Endodermal cell (in vitro differentiated cells): ENCODE data around the gene GABPB2. TPM values are rescaled to one million over a fixed set of nuclear protein-coding genes. Genes with fewer than 3 reads are reported as not detected.
A peak's percentile ranks its signal among the peaks of the same experiment; 100 is the strongest.

Experiments
- DNase-seq: peaks from one replicate; pipeline ENCODE4 v3.0.0-alpha.2; 2017
- H3K27ac ChIP-seq: 2 replicates; pipeline ENCODE4 v1.5.1; 2013; ENCODE audit warnings: mild to moderate bottlenecking, low read depth, low read length, moderate library complexity
- H3K27me3 ChIP-seq: 2 replicates; pipeline ENCODE4 v1.6.1; 2013; ENCODE audit warnings: mild to moderate bottlenecking, low read length, moderate library complexity; ENCODE audit not compliant: insufficient read depth, control insufficient read depth, poor library complexity, severe bottlenecking
- H3K36me3 ChIP-seq: 2 replicates; pipeline ENCODE4 v1.7.0; 2013; ENCODE audit warnings: mild to moderate bottlenecking, low read length, moderate library complexity; ENCODE audit not compliant: control insufficient read depth, insufficient read depth
- H3K4me1 ChIP-seq: one replicate; pipeline ENCODE4 v1.7.0; 2013; ENCODE audit warnings: low read length; ENCODE audit not compliant: control insufficient read depth, insufficient read depth
- H3K4me3 ChIP-seq: 2 replicates; pipeline ENCODE4 v1.5.1; 2013; ENCODE audit warnings: mild to moderate bottlenecking, low read length, moderate library complexity
- H3K9ac ChIP-seq: 2 replicates; pipeline ENCODE4 v1.6.1; 2013; ENCODE audit warnings: mild to moderate bottlenecking, low read length, moderate library complexity; ENCODE audit not compliant: poor library complexity, severe bottlenecking; ENCODE audit errors: extremely low read depth
- H3K9me3 ChIP-seq: 2 replicates; pipeline ENCODE4 v1.6.1; 2013; ENCODE audit warnings: mild to moderate bottlenecking, low read length, moderate library complexity; ENCODE audit not compliant: control insufficient read depth
- H3K27ac Mint-ChIP-seq: 2 replicates; pipeline ENCODE4 v1.8.0; 2020; ENCODE audit warnings: mixed read lengths
- H3K27me3 Mint-ChIP-seq: 2 replicates; pipeline ENCODE4 v1.8.0; 2021; ENCODE audit warnings: mild to moderate bottlenecking, mixed read lengths; ENCODE audit not compliant: insufficient read depth
- H3K36me3 Mint-ChIP-seq: 2 replicates; pipeline ENCODE4 v1.8.0; 2020; ENCODE audit warnings: low read depth, mixed read lengths
- H3K4me1 Mint-ChIP-seq: 2 replicates; pipeline ENCODE4 v1.8.0; 2020; ENCODE audit warnings: mixed read lengths
- H3K4me3 Mint-ChIP-seq: 2 replicates; pipeline ENCODE4 v1.8.0; 2020; ENCODE audit warnings: mild to moderate bottlenecking, moderate library complexity, mixed read lengths
- H3K9me3 Mint-ChIP-seq: 2 replicates; pipeline ENCODE4 v1.8.0; 2020; ENCODE audit warnings: mild to moderate bottlenecking, mixed read lengths
- WGBS, 2 experiments: methylation state at CpG; one replicate each; pipeline versions ENCODE4 v1.1.5 to v1.1.7; 2013; ENCODE audit warnings: missing lambda C conversion rate in 2 of 2, mixed read lengths in 1 of 2; ENCODE audit not compliant: insufficient coverage in 1 of 2, insufficient read length in 1 of 2; 5-methylcytosine and 5-hydroxymethylcytosine counted together
- total RNA-seq, 2 donors: library from RNA; stranded (reverse); fragmentation: NEBNext Ultra II Directional in 1 of 2; extraction: Animal tissue kit (Norgen Biotek cat#: 25700) in 1 of 2; gene quantifications; 2 replicates in 1 of 2; 3 replicates in 1 of 2; pipeline ENCODE4 v1.2.1, GENCODE V29; 2021
- TF ChIP-seq, protein P1 (sequence below): fragments of 200-600 bp; sonication (generic); conservative IDR thresholded peaks from 2 replicates; pipeline ENCODE4 v1.5.0; 2021; ENCODE audit warnings: antibody characterized with exemption, mild to moderate bottlenecking

Gene GABPB2
- total RNA-seq, 2 donors from 2014 or later = 7.5 to 7.7 TPM

DNA sequence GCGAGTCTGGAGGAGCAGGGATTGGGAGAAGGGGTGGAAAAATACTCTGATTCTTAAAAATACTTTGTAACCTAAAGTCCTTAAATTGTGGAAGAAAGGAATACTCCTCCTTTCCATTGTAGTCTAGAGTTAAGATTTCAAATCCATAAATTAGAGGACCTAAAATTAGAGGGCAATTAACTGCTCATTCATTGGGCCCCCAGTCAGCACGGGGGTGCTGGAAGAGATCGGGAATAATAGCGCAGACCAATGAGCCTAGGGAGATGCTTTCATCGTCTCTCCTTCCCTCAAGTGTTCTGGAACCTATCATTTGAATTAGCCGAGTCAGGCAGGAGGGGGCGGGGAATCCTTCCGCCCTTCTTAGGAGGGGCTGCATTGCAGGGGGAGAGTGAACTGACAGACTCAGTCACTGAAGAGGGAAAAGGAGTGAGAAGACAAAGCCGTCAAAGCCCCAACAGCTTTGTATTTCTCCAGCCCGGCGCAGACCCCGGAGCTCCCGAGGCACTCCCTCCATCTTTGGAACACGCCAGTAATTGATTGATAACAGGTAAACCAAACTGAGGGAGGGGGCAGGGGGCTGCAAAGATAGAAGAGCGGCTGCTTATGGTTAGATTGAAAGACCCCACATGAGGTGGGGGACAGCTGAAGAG lies 10.4 kb upstream of the GABPB2 start, which contains the start of gene MLLT11:
TSS of gene MLLT11 (plus strand) at position 391 of the 650 bp plus-strand sequence. CDS start 6,828 bp downstream, outside the sequence.
- H3K9ac ChIP-seq = peak within 1 kb of the TSS; percentile 87
- H3K27ac ChIP-seq = peak within 1 kb of the TSS; percentile 93
- H3K4me1 ChIP-seq = no peaks in the 10 kb centered on the region
- DNase-seq = peak; percentile 93
- peak within 1 kb of the TSS; percentile 89 for H3K4me3 ChIP-seq
- no peaks in the 10 kb centered on the region for H3K27me3 ChIP-seq
- 0 to 1% methylated on average over 12 to 15 of the region's 15 CpGs for WGBS, 2 experiments
- Mint-ChIP-seq H3K9me3 (no peaks in the 10 kb centered on the region), H3K36me3 (peaks cover 34% of the 10 kb centered on the region), H3K4me3 (peak within 1 kb of the TSS; percentile 94), H3K27ac (peak within 1 kb of the TSS; percentile 89), H3K4me1 (peaks cover 37% of the 10 kb centered on the region), H3K27me3 (no peaks in the 10 kb centered on the region)
- no peaks in the 10 kb centered on the region for H3K9me3 ChIP-seq
- H3K36me3 ChIP-seq = peaks cover 42% of the 10 kb centered on the region
- TF ChIP-seq, protein P1, sequence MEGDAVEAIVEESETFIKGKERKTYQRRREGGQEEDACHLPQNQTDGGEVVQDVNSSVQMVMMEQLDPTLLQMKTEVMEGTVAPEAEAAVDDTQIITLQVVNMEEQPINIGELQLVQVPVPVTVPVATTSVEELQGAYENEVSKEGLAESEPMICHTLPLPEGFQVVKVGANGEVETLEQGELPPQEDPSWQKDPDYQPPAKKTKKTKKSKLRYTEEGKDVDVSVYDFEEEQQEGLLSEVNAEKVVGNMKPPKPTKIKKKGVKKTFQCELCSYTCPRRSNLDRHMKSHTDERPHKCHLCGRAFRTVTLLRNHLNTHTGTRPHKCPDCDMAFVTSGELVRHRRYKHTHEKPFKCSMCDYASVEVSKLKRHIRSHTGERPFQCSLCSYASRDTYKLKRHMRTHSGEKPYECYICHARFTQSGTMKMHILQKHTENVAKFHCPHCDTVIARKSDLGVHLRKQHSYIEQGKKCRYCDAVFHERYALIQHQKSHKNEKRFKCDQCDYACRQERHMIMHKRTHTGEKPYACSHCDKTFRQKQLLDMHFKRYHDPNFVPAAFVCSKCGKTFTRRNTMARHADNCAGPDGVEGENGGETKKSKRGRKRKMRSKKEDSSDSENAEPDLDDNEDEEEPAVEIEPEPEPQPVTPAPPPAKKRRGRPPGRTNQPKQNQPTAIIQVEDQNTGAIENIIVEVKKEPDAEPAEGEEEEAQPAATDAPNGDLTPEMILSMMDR = no peak

DNA sequence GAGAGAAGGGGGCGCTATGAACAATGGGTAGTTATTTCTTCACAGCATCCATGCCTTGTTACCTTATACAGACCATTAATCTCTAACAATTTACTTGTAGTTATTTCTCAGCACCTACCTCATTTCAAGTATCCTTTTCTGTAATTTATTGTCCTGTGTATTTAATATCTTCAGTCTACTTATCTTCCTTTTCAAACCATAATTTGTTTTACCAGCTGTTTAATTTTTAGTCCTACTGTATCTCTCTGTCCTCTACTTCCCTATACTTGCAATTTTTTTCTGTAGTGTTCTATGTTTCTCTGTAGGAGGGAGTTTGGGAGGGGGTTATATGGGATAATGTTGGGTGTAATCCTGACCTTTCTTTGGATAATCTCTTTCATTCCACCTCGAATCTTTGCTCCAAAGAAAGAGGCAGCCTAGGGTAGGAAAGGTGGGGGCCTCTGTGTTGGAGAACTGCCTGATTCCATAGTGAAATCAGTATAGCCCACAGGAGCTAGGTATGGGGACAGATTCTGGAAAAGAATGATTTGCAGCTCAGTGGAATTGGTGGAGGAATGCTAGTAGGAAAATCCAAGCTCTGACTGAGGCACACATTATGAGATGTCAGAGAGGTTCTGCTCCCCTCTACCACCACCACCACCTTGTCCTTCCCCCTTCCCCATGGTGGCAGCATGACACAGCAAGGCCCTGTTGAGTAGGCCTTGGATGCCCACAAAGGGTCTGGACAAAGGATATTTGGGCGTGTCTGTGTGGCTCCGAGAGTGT lies 9.7 kb upstream of the GABPB2 start:
- H3K36me3 Mint-ChIP-seq = peaks cover 33% of the 10 kb centered on the region
- Histone ChIP-seq H3K9me3 (no peaks in the 10 kb centered on the region), H3K27ac (peak overlapping the region; percentile 93), H3K36me3 (peaks cover 42% of the 10 kb centered on the region), H3K4me1 (no peaks in the 10 kb centered on the region), H3K9ac (peak overlapping the region; percentile 87), H3K27me3 (no peaks in the 10 kb centered on the region), H3K4me3 (peak overlapping the region; percentile 89)
- WGBS, 2 experiments = 0% methylated on average over 1 to 2 of the region's 4 CpGs
- no peaks in the 10 kb centered on the region for H3K27me3 Mint-ChIP-seq
- TF ChIP-seq, protein P1 = no peak
- H3K4me3 Mint-ChIP-seq = peak overlapping the region; percentile 94
- H3K4me1 Mint-ChIP-seq = peaks cover 37% of the 10 kb centered on the region
- no peaks in the 10 kb centered on the region for H3K9me3 Mint-ChIP-seq
- peak; percentile 62 for DNase-seq
- H3K27ac Mint-ChIP-seq = peak overlapping the region; percentile 89

DNA sequence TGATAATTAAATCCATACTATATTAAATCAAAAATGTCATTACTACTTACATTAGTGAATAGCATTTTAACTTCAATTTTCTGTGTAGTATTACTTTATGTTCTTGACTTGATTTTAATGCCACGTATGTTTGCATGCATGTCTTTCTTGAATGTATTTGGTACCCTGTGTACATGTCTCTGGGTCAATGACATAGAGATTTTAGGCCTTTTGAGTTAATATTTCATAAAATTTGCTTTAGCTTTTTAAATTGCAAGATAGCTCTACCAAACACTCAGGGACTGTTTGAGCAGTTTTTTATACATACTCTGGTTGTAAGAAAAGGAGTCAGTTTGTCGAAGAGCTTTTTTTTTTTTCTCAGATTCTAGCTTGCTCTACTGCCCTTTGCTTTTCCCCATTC lies 8.9 kb upstream of the GABPB2 start:
- H3K9me3 ChIP-seq = no peaks in the 10 kb centered on the region
- H3K27me3 ChIP-seq = no peaks in the 10 kb centered on the region
- 63 to 83% methylated on average over 1 to 2 of the region's 2 CpGs for WGBS, 2 experiments
- TF ChIP-seq, protein P1 = no peak
- Mint-ChIP-seq H3K4me1 (peaks cover 30% of the 10 kb centered on the region), H3K4me3 (peak overlapping the region; percentile 94), H3K9me3 (no peaks in the 10 kb centered on the region), H3K27me3 (no peaks in the 10 kb centered on the region), H3K27ac (peak overlapping the region; percentile 71), H3K36me3 (peaks cover 29% of the 10 kb centered on the region)
- peak overlapping the region; percentile 93 for H3K27ac ChIP-seq
- no peaks in the 10 kb centered on the region for H3K4me1 ChIP-seq
- H3K36me3 ChIP-seq = peaks cover 40% of the 10 kb centered on the region
- H3K9ac ChIP-seq = peak overlapping the region; percentile 87
- peak overlapping the region; percentile 89 for H3K4me3 ChIP-seq
- no peak for DNase-seq
